Adrenal gland (tissue), 12 donors: ENCODE measurements around the gene NUP43. TPM values are rescaled to one million over a fixed set of nuclear protein-coding genes. Genes with fewer than 3 reads are reported as not detected.

Source experiments
- DNase-seq, 7 donors: peaks; one replicate each; pipeline ENCODE4 v3.0.0-alpha.2; 2019 to 2020
- H3K27ac ChIP-seq, 5 donors: fragments of 200-600 bp; sonication (generic) in 4 of 5; 1 replicate in 3 of 5; 2 replicates in 2 of 5; pipeline versions ENCODE4 v1.5.1 to v1.8.0; 2016 to 2020; ENCODE audit warnings: mild to moderate bottlenecking in 1 of 5
- H3K27me3 ChIP-seq: fragments of 200-600 bp; 2 replicates; pipeline ENCODE4 v1.8.0; 2021
- H3K36me3 ChIP-seq, 2 donors: fragments of 200-600 bp; replicated peaks in 1 of 2; 1 replicate in 1 of 2; 2 replicates in 1 of 2; pipeline versions ENCODE4 v1.5.1 to v1.8.0; 2018 to 2022
- H3K4me1 ChIP-seq, 2 donors: fragments of 200-600 bp; replicated peaks in 1 of 2; 1 replicate in 1 of 2; 2 replicates in 1 of 2; pipeline versions ENCODE4 v1.5.1 to v1.8.0; 2018 to 2021
- H3K4me3 ChIP-seq, 4 donors: fragments of 200-600 bp; sonication (generic) in 3 of 4; one replicate each; pipeline ENCODE4 v1.5.1; 2016 to 2018
- H3K9me3 ChIP-seq, 3 donors: fragments of 200-600 bp; sonication (generic) in 1 of 3; replicated peaks in 1 of 3; 1 replicate in 2 of 3; 2 replicates in 1 of 3; pipeline versions ENCODE4 v1.5.1 to v1.8.0; 2016 to 2021
- CTCF ChIP-seq, 6 experiments: fragments of 450-650 bp in 4 of 6; fragments of 200-600 bp in 2 of 6; sonication (generic) in 1 of 6; IDR thresholded peaks; 1 replicate in 5 of 6; 2 replicates in 1 of 6; pipeline versions ENCODE4 v1.5.1 to v1.8.0; 2016 to 2021; ENCODE audit warnings: antibody characterized with exemption in 6 of 6, mild to moderate bottlenecking in 2 of 6, moderate library complexity in 1 of 6
- POLR2A ChIP-seq, 2 donors: fragments of 450-650 bp; IDR thresholded peaks; one replicate each; pipeline ENCODE4 v1.6.1; 2017; ENCODE audit warnings: antibody characterized with exemption in 2 of 2, mild to moderate bottlenecking in 2 of 2, moderate library complexity in 1 of 2
- WGBS, 4 donors: extraction: QIAGEN DNeasy Blood & Tissue Kit in 2 of 4; methylation state at CpG; one replicate each; pipeline versions ENCODE4 v1.1.5 to v1.1.7; 2013 to 2017; 5-methylcytosine and 5-hydroxymethylcytosine counted together
- intact Hi-C, 2 donors: fragments of 100-400 bp; cut with DNase I; formaldehyde crosslinking; loops; one replicate each; pipeline versions ENCODE4 v1.14.1 to v1.15.0; 2022 to 2023
- polyA plus RNA-seq, 3 donors: library from polyadenylated mRNA; stranded (reverse); fragments of 200-250 nt in 2 of 3; fragments of 350-450 nt in 1 of 3; fragmentation: Illumina TruSeq in 1 of 3; extraction: RNeasy Lipid Tissue Mini Kit (QIAGEN cat#74804) in 1 of 3; gene quantifications; one replicate each; pipeline ENCODE4 v1.2.3, GENCODE V29; 2013 to 2014
- total RNA-seq, 9 donors: library from RNA; depleted of rRNA in 4 of 9; stranded (reverse); fragments of >200 nt in 4 of 9; fragments of 120-200 nt in 1 of 9; fragmentation: NEBNext Ultra II Directional in 1 of 9; extraction: Animal tissue kit (Norgen Biotek cat#: 25700) in 1 of 9; gene quantifications; one replicate each; pipeline versions ENCODE4 v1.1.0 to v1.2.4, GENCODE V29; 2013 to 2023
- donor health status: healthy with polysubstance abuse.
- donor health status: Bipolar disorder and iron deficiency.
- donor health status: DM: yes; HTN: yes; CAD: no.
- donor health status: DM: no; HTN: no; CAD: no.
- donor health status: DM: no; HTN: no; CAD: no.
- donor health status: DM: yes; HTN: yes; CAD: no.

The NUP43 gene
- total and polyA plus RNA-seq, 12 donors, result 6.2 to 36.2 (median 23.5) TPM

- no peak overlapping the region for H3K4me3 ChIP-seq
- TF ChIP-seq POLR2A (IDR thresholded peaks at IDR 0.05) (no peak), CTCF (IDR thresholded peaks at IDR 0.05) (no peak)
- H3K36me3 ChIP-seq, result peaks cover 0 to 10% of the 10 kb centered on the region in 2 donors
- DNase-seq, result no peak
- no peaks in the 10 kb centered on the region for H3K27me3 ChIP-seq
- H3K27ac ChIP-seq, result no peak overlapping the region
- intact Hi-C loops, result no loop called here
- 76 to 85% (median 82%) methylated on average over 7 of the region's 7 CpGs for WGBS, 4 donors
- H3K9me3 ChIP-seq, result no peaks in the 10 kb centered on the region
- H3K4me1 ChIP-seq, result peaks cover 4 to 23% of the 10 kb centered on the region in 2 donors
Measured at GRCh38 chr6:149701714-149702113, 44.6 kb downstream of the NUP43 start.

- Histone ChIP-seq H3K4me1 (peaks cover 0 to 13% of the 10 kb centered on the region in 2 donors), H3K36me3 (peaks cover 0 to 14% of the 10 kb centered on the region in 2 donors)
- DNase-seq, result no peak
Measured at GRCh38 chr6:149699150-149699549, 47.2 kb downstream of the NUP43 start.

GRCh38 chr6:149698175-149698574, 48.2 kb downstream of the NUP43 start:
- WGBS, 4 donors, result 92 to 95% (median 94%) methylated on average over 2 of the region's 2 CpGs
- intact Hi-C loops, result no loop called here
- Histone ChIP-seq H3K4me3 (no peak overlapping the region), H3K27me3 (no peaks in the 10 kb centered on the region), H3K9me3 (no peaks in the 10 kb centered on the region), H3K27ac (no peak overlapping the region), H3K36me3 (peaks cover 0 to 24% of the 10 kb centered on the region in 2 donors), H3K4me1 (peaks cover 0 to 13% of the 10 kb centered on the region in 2 donors)
- TF ChIP-seq POLR2A (IDR thresholded peaks at IDR 0.05), result no peak
- no peak for TF ChIP-seq CTCF (IDR thresholded peaks at IDR 0.05)
- DNase-seq, result no peak

More at GRCh38 chr6:149699150-149699549, 47.2 kb downstream of the NUP43 start:
- TF ChIP-seq CTCF (IDR thresholded peaks at IDR 0.05), result no peak
- no peak for TF ChIP-seq POLR2A (IDR thresholded peaks at IDR 0.05)
- WGBS, 4 donors, result 96 to 98% (median 97%) methylated on average over 2 of the region's 2 CpGs
- intact Hi-C loops, result no loop called here
- Histone ChIP-seq H3K27ac (no peak overlapping the region), H3K9me3 (no peaks in the 10 kb centered on the region), H3K27me3 (no peaks in the 10 kb centered on the region), H3K4me3 (no peak overlapping the region)

- H3K27me3 ChIP-seq, result no peaks in the 10 kb centered on the region
- intact Hi-C loops, result no loop called here
- DNase-seq, result no peak
- no peak overlapping the region for H3K27ac ChIP-seq
- TF ChIP-seq CTCF (IDR thresholded peaks at IDR 0.05) (no peak), POLR2A (IDR thresholded peaks at IDR 0.05) (no peak)
- H3K4me1 ChIP-seq, result peaks cover 0 to 13% of the 10 kb centered on the region in 2 donors
- no peak overlapping the region for H3K4me3 ChIP-seq
- 32 to 75% (median 44%) methylated on average over 1 of the region's 1 CpG for WGBS, 4 donors
- no peaks in the 10 kb centered on the region for H3K9me3 ChIP-seq
- H3K36me3 ChIP-seq, result peaks cover 0 to 31% of the 10 kb centered on the region in 2 donors
Measured at GRCh38 chr6:149696901-149697300, 49.4 kb downstream of the NUP43 start.
